A673 (cell line): Measurements from ENCODE around the gene FTCD. TPM values are rescaled to one million over a fixed set of nuclear protein-coding genes. Genes with fewer than 3 reads are reported as not detected.
"Not testable (repeated sequence)": the region's sequence is repeated elsewhere in the genome, so short reads cannot be mapped to it uniquely, and the experiment has no call there.

Experiments used
- BruUV-seq: library from RNA; stranded (reverse); fragments of 400-500 nt; replicated peaks from 2 replicates; lab custom pipeline; 2021; lab: Mats Ljungman, UMichigan
- CTCF ChIA-PET: fragments of 300-600 bp; sonication (Branson Sonifier 250); formaldehyde crosslinking; loops from one replicate; lab custom pipeline; 2022; ENCODE audit warnings: antibody characterized with exemption; lab: Charles Lee
- POLR2A ChIA-PET: fragments of 300-600 bp; sonication (Branson Sonifier 250); formaldehyde crosslinking; loops from one replicate; lab custom pipeline; 2022; ENCODE audit warnings: antibody characterized with exemption; ENCODE audit not compliant: low non-redundant PET; lab: Charles Lee
- DNase-seq: peaks from one replicate; pipeline ENCODE4 v3.0.0-alpha.2; 2015; ENCODE audit warnings: low spot score
- H3K27ac ChIP-seq: fragments of 200-600 bp; sonication (generic); 2 replicates; pipeline ENCODE4 v1.5.1; 2016; ENCODE audit warnings: mixed run types, low read depth, mild to moderate bottlenecking, mixed read lengths, antibody characterized with exemption, low read length; ENCODE audit not compliant: poor library complexity, severe bottlenecking
- H3K27me3 ChIP-seq: fragments of 200-600 bp; sonication (generic); replicated peaks from 2 replicates; pipeline ENCODE4 v1.6.1; 2017; ENCODE audit warnings: mixed run types, low read depth, mild to moderate bottlenecking, mixed read lengths, antibody characterized with exemption, low read length; ENCODE audit not compliant: insufficient read depth, poor library complexity
- H3K36me3 ChIP-seq: fragments of 200-600 bp; sonication (generic); 2 replicates; pipeline ENCODE4 v1.6.1; 2016; ENCODE audit warnings: mixed run types, mild to moderate bottlenecking, mixed read lengths, antibody characterized with exemption, low read length; ENCODE audit not compliant: insufficient read depth, poor library complexity, severe bottlenecking
- H3K4me1 ChIP-seq: fragments of 200-600 bp; sonication (generic); 2 replicates; pipeline ENCODE4 v1.6.1; 2017; ENCODE audit warnings: mixed run types, mild to moderate bottlenecking, mixed read lengths, antibody characterized with exemption, low read length; ENCODE audit not compliant: insufficient read depth, poor library complexity, severe bottlenecking
- H3K4me3 ChIP-seq: fragments of 200-600 bp; sonication (generic); 2 replicates; pipeline ENCODE4 v1.5.1; 2016; ENCODE audit warnings: low read depth, mixed run types, mild to moderate bottlenecking, mixed read lengths, low read length; ENCODE audit not compliant: poor library complexity, severe bottlenecking
- H3K9me3 ChIP-seq: fragments of 200-600 bp; sonication (generic); 2 replicates; pipeline ENCODE4 v1.6.1; 2016; ENCODE audit warnings: mixed run types, low read depth, mild to moderate bottlenecking, mixed read lengths, antibody characterized with exemption, low read length; ENCODE audit not compliant: poor library complexity, severe bottlenecking
- CTCF ChIP-seq: fragments of 300-800, 200-600 bp; sonication (generic); conservative IDR thresholded peaks from 2 replicates; pipeline ENCODE4 v1.5.1; 2017; ENCODE audit warnings: low read depth, mild to moderate bottlenecking, antibody characterized with exemption, low read length, moderate library complexity, mixed read lengths
- EZH2 ChIP-seq: fragments of 200-600 bp; sonication (generic); IDR thresholded peaks from 2 replicates; pipeline ENCODE4 v1.6.1; 2017; ENCODE audit warnings: borderline replicate concordance, low read depth, mild to moderate bottlenecking, mixed read lengths, antibody characterized with exemption, low read length; ENCODE audit not compliant: poor library complexity, severe bottlenecking
- intact Hi-C: fragments of 100-400 bp; cut with micrococcal nuclease; formaldehyde crosslinking; loops from one replicate; pipeline ENCODE4 v1.10.0; 2022; ENCODE audit not compliant: unreplicated experiment
- total RNA-seq: library from RNA; stranded (reverse); gene quantifications from 2 replicates; pipeline ENCODE4 v1.2.3, GENCODE V29; 2021

The FTCD gene
- total RNA-seq, 1 experiment from 2014 or later, result 5.4 TPM

GRCh38 chr21:46172863-46173528, 17.6 kb upstream of the FTCD start:
- no peaks in the 10 kb centered on the region for H3K36me3 ChIP-seq
- no peak overlapping the region for H3K4me3 ChIP-seq
- ChIA-PET CTCF (no interaction called here), POLR2A (no interaction called here)
- H3K4me1 ChIP-seq, result no peaks in the 10 kb centered on the region
- peaks cover 13% of the 10 kb centered on the region for H3K9me3 ChIP-seq
- no peak for TF ChIP-seq CTCF
- no peak for TF ChIP-seq EZH2
- intact Hi-C loops, result loop anchor here (2.0 kb wide), 1 partner anchor 14 kb away; no protein-coding TSS in a partner anchor
- BruUV-seq, result no TSS peak
- no peak for DNase-seq
- H3K27me3 ChIP-seq, result no peaks in the 10 kb centered on the region
- H3K27ac ChIP-seq, result no peak overlapping the region

DNA sequence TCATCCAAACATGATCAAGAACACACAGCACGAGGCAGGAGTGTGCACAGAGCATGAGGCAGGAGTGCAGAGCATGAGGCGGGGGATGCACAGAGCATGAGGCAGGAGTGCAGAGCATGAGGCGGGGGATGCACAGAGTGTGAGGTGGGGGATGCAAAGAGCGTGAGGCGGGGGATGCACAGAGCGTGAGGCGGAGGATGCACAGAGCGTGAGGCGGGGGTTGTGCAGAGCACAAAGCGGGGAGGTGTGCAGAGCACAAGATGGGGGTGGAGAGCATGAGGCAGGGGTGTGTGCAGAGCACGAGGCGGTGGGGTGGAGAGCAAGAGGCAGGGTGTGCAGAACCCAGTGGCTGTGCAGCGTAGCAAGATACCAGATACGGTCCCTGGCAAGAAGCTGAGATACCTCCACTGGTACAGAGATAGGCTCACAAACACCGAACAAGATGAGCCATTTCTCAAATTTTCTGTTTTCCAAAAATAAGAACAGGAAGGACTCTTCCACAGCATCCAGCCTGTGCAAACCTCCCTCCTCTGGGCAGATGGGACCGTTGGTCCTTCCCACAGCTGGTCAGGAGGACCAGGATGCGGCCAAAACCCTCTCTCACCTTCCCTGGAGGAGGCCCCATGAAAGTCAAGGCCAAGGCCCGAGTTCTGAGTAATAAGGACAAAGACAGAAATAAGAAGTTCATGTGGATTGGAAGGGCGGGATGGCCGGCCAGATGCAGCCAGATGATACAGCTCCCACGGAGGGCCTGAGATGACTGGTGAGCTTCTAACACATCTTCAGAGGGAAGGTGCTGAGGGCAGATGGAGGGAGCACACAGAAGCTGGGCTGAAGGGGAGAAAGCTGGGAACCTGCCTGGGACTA, 16.9 kb upstream of the FTCD start:
- DNase-seq, result no peak
- intact Hi-C loops, result loop anchor here (2.0 kb wide), 1 partner anchor 13 kb away; no protein-coding TSS in a partner anchor
- Histone ChIP-seq H3K27ac (no peak overlapping the region), H3K4me3 (no peak overlapping the region), H3K4me1 (no peaks in the 10 kb centered on the region), H3K27me3 (no peaks in the 10 kb centered on the region), H3K36me3 (peaks cover 3% of the 10 kb centered on the region), H3K9me3 (peaks cover 8% of the 10 kb centered on the region)
- BruUV-seq, result no TSS peak
- CTCF ChIA-PET, result no interaction called here
- TF ChIP-seq CTCF, result no peak
- no peak for TF ChIP-seq EZH2
- POLR2A ChIA-PET, result no interaction called here

- H3K9me3 ChIP-seq, result peaks cover 4% of the 10 kb centered on the region
- no peaks in the 10 kb centered on the region for H3K4me1 ChIP-seq
- no peak for DNase-seq
- no peaks in the 10 kb centered on the region for H3K27me3 ChIP-seq
- no TSS peak for BruUV-seq
- peaks cover 3% of the 10 kb centered on the region for H3K36me3 ChIP-seq
- POLR2A ChIA-PET, result no interaction called here
- CTCF ChIA-PET, result no interaction called here
- TF ChIP-seq CTCF (no peak), EZH2 (no peak)
- no peak overlapping the region for H3K4me3 ChIP-seq
- no peak overlapping the region for H3K27ac ChIP-seq
- intact Hi-C loops, result no loop called here
Measured at GRCh38 chr21:46171585-46171984, 16.2 kb upstream of the FTCD start.

GRCh38 chr21:46170436-46171193, 15.2 kb upstream of the FTCD start:
- H3K4me3 ChIP-seq, H3K27me3 ChIP-seq, DNase-seq, H3K27ac ChIP-seq, CTCF ChIA-PET, BruUV-seq, H3K4me1 ChIP-seq, intact Hi-C loops, H3K36me3 ChIP-seq, H3K9me3 ChIP-seq, POLR2A ChIA-PET: not testable (repeated sequence)
